Stimulated activated CD8-positive, alpha-beta memory T cell treated with anti-CD3 and anti-CD28 coated beads, Interleukin-12 subunit alpha, Interleukin-12 subunit beta, amount 100 ng/mL, for 24 hours (primary cell): ENCODE results near the gene MSMO1.

ENCODE experiments used
- DNase-seq: peaks from one replicate; pipeline ENCODE4 v3.0.0-alpha.2; 2020; ENCODE audit errors: extremely low read depth

The MSMO1 gene

GRCh38 chr4:165360985-165361670 is 33.7 kb downstream of the MSMO1 start:
- no peak for DNase-seq

- no peak for DNase-seq
These were observed 34.3 kb downstream of the MSMO1 start for GRCh38 chr4:165361810-165362209.

GRCh38 chr4:165364452-165365080 is 37.1 kb downstream of the MSMO1 start:
- no peak for DNase-seq

GRCh38 chr4:165367040-165367439 is 39.6 kb downstream of the MSMO1 start:
- DNase-seq = no peak

- no peak for DNase-seq
These were observed 40.6 kb downstream of the MSMO1 start for GRCh38 chr4:165368114-165368513.

- no peak for DNase-seq
These were observed 41.1 kb downstream of the MSMO1 start for GRCh38 chr4:165368567-165368966.

- no peak for DNase-seq
These were observed 42.1 kb downstream of the MSMO1 start for GRCh38 chr4:165369522-165369921.

- no peak for DNase-seq
These were observed 43.1 kb downstream of the MSMO1 start for GRCh38 chr4:165370530-165370929.

GRCh38 chr4:165375465-165375864 is 48.0 kb downstream of the MSMO1 start:
- DNase-seq = no peak

- DNase-seq = no peak
These were observed 50.9 kb downstream of the MSMO1 start for GRCh38 chr4:165378398-165378744.

GRCh38 chr4:165378745-165379677 is 51.5 kb downstream of the MSMO1 start, which contains the start of gene CPE:
CPE (plus strand) TSS chr4:165379008; CDS start chr4:165379222, 214 bp downstream.
- peak; percentile 11 for DNase-seq

GRCh38 chr4:165379678-165380064 is 52.2 kb downstream of the MSMO1 start:
- DNase-seq = no peak

GRCh38 chr4:165380805-165381204 is 53.3 kb downstream of the MSMO1 start:
- DNase-seq = no peak

GRCh38 chr4:165381821-165382373 is 54.4 kb downstream of the MSMO1 start:
- no peak for DNase-seq

- no peak for DNase-seq
These were observed 55.2 kb downstream of the MSMO1 start for GRCh38 chr4:165382640-165383039.

- no peak for DNase-seq
These were observed 56.2 kb downstream of the MSMO1 start for GRCh38 chr4:165383591-165384073.

GRCh38 chr4:165384186-165384585 is 56.7 kb downstream of the MSMO1 start:
- DNase-seq = no peak

- no peak for DNase-seq
These were observed 57.1 kb downstream of the MSMO1 start for GRCh38 chr4:165384598-165384997.

GRCh38 chr4:165385126-165385525 is 57.7 kb downstream of the MSMO1 start:
- DNase-seq = no peak

- no peak for DNase-seq
These were observed 58.9 kb downstream of the MSMO1 start for GRCh38 chr4:165386328-165386727.

GRCh38 chr4:165388756-165389155 is 61.3 kb downstream of the MSMO1 start:
- DNase-seq = no peak
